ENCODE measurements around the gene ZNF592.

GRCh38 chr15:84748274-84749110 is at the start of gene ZNF592:
- TF ChIP-seq CTCF (IDR thresholded peaks at IDR 0.05) = no peak
- TF ChIP-seq POLR2AphosphoS5 (IDR thresholded peaks at IDR 0.05) = peak in 2 of 4 donors; percentile 51 to 66
- no peak for TF ChIP-seq POLR2A (IDR thresholded peaks at IDR 0.05)

Measured in sigmoid colon (tissue), 4 donors.